Urothelium cell line (cell line): ENCODE results near the gene ZNF502.
"Not testable (repeated sequence)": the region's sequence is repeated elsewhere in the genome, so short reads cannot be mapped to it uniquely, and the experiment has no call there.

Experiments used
- DNase-seq: peaks from one replicate; pipeline ENCODE4 v3.0.0; 2011; ENCODE audit warnings: low spot score, mixed read lengths
- FAIRE-seq: peaks from 2 replicates; lab custom pipeline; 2011; peaks lifted over from hg19 to GRCh38; lab: Jason Lieb, UNC

The ZNF502 gene

DNA sequence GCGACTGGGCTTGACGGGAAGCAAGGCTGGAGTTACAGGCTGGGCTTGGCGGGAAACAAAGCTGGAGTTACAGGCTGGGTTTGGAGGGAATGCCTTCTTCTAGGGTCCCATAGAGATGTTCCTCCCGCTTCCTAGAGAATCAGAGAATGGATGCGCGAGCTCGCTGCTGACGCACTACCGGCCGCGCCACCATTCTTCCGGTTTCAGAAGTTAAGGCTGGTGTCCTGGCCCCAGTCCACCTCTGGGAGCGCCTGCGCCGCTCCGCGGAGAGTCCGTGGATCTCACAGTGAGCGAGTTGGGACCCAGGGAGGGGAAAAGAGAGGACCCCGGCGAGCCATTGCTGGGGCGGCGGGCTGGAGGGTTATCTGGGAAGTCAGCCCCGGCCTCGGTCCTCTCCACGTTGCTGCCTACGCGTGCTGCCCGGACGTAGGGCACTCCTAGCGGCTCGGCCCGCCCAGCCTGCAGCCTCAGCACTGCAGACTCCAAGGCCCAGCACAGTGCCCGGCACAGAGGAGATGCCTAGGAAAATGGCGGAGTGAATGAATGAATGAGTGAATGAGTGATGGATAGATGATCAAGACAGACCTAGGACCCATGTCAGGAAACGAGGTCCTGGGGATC is at the start of gene ZNF502:
Gene ZNF502, plus strand, starts transcription at position 206 of the 621 bp plus-strand sequence. CDS start 7,602 bp downstream, outside the sequence.
- peak; percentile 55 for FAIRE-seq
- peak; percentile 85 for DNase-seq

- FAIRE-seq (no peak), DNase-seq (no peak)
These were observed 47.3 kb upstream of the ZNF502 start for GRCh38 chr3:44665173-44665572.

- FAIRE-seq (no peak), DNase-seq (no peak)
These were observed 46.1 kb upstream of the ZNF502 start for GRCh38 chr3:44666346-44666745.

DNA sequence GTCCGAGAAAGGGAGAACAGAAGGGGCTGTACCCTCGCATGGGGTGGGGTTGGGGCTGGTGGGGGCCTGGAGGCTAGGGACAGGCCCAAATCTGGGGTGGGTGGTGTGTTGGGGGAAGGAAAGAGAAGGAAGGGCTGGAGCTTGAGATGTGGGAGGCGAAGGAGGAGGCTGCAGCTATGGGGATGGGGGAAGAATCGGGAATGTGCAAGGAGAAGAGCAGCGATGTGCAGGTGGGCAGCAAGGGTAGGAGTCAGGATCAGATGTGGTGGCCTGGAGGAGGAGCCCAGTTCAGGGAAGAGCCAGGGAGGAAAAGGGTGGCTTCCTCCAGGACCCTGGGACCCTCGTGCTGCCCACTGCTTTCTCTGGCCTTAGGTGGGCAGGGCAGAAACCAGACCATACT is 42.7 kb upstream of the ZNF502 start:
- FAIRE-seq (no peak), DNase-seq (no peak)

- FAIRE-seq, DNase-seq: not testable (repeated sequence)
These were observed 39.0 kb upstream of the ZNF502 start for GRCh38 chr3:44673466-44673865.

GRCh38 chr3:44674211-44674610 is 38.2 kb upstream of the ZNF502 start:
- FAIRE-seq (no peak), DNase-seq (no peak)

- no peak for FAIRE-seq
- no peak for DNase-seq
These were observed 33.9 kb upstream of the ZNF502 start for GRCh38 chr3:44678480-44679116.

GRCh38 chr3:44680921-44681455 is 31.5 kb upstream of the ZNF502 start:
- FAIRE-seq (no peak), DNase-seq (no peak)

DNA sequence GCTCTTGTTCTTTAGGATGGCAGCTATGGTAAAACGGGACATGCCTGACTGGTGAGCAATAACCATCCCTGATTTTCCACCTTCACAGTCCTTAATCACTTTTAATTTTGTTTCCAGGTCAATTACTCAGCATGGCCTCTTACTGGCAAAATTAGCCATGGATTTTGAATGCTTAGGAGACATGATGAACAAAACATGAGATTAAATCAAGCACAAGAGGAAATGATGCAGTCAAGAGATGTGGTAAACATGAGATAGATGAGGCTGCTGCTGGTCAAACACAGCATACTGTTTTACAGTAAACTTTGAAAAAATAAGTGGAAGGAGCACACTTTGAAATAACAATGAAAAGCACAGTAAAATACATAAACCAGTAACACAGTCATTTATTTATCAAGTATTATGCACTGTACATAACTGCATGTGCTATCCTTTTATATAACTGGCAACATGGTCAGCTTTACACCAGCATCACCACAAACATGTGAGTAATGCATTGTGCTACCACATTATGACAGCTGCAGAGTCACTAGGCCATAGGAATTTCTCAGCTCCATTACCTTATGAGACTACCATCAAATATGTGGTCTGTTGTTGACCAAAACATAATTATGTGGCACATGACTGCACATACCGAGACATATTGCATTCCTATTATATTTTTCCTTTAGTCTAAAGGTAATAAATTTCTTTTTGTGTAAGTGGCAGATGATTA is 30.1 kb upstream of the ZNF502 start:
- FAIRE-seq = no peak
- DNase-seq = no peak

- DNase-seq (peak; percentile 69), FAIRE-seq (no peak)
These were observed 27.2 kb upstream of the ZNF502 start for GRCh38 chr3:44685128-44685800.

- no peak for DNase-seq
- no peak for FAIRE-seq
These were observed 24.6 kb upstream of the ZNF502 start for GRCh38 chr3:44687898-44688297.

- no peak for DNase-seq
- no peak for FAIRE-seq
These were observed 9.0 kb downstream of the ZNF502 start for GRCh38 chr3:44721231-44722102.

GRCh38 chr3:44722103-44722401 is 9.6 kb downstream of the ZNF502 start:
- no peak for FAIRE-seq

DNA sequence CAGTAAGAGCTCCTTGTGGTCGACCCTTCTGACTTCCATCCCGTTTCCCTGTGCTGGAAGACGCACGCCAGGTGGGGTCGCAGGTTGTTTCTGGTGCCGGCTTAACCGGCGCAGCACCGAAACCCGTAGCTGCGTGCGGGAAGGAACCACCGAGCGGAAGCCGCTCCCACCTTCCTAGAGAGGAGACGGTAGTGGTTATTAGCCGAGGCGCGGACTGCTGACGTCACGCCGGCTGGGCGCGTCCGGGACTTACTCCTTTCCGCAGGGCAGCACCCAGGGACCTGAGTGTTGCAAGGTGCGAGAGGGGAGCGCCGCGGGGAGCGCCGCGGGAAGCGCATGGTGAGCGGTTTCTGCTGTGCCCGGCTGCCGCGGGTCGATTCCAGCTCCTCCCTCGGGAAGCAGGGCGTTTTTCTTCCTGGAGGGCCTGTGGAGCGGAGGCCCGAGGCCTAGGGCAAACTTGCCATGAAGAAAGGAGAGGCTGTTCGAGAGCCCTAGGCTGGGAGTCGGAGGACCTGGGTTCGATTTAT is 17.0 kb downstream of the ZNF502 start, which contains the start of gene ZNF501:
Gene ZNF501, plus strand, starts transcription at position 252 of the 527 bp plus-strand sequence. CDS start 4,787 bp downstream, outside the sequence.
- DNase-seq = peak; percentile 96
- FAIRE-seq = peak; percentile 55

More at GRCh38 chr3:44722103-44722401, 9.6 kb downstream of the ZNF502 start:
- DNase-seq = no peak

GRCh38 chr3:44734646-44735168 is 22.2 kb downstream of the ZNF502 start:
- DNase-seq (no peak), FAIRE-seq (no peak)

GRCh38 chr3:44761101-44761423 is 48.6 kb downstream of the ZNF502 start:
- no peak for DNase-seq

GRCh38 chr3:44761424-44762169 is 49.1 kb downstream of the ZNF502 start, which contains the start of the genes KIAA1143 and KIF15:
Gene KIAA1143, minus strand, starts transcription at chr3:44761619. Its CDS starts 17 bp downstream, at chr3:44761602.
Gene KIF15, plus strand, starts transcription at chr3:44761794. Its CDS starts 72 bp downstream, at chr3:44761866.
- FAIRE-seq (peak; percentile 85), DNase-seq (peak; percentile 96)

More at GRCh38 chr3:44761101-44761423, 48.6 kb downstream of the ZNF502 start:
- no peak for FAIRE-seq

- FAIRE-seq (no peak), DNase-seq (peak; percentile 10)
These were observed 49.8 kb downstream of the ZNF502 start for GRCh38 chr3:44762170-44762677.

DNA sequence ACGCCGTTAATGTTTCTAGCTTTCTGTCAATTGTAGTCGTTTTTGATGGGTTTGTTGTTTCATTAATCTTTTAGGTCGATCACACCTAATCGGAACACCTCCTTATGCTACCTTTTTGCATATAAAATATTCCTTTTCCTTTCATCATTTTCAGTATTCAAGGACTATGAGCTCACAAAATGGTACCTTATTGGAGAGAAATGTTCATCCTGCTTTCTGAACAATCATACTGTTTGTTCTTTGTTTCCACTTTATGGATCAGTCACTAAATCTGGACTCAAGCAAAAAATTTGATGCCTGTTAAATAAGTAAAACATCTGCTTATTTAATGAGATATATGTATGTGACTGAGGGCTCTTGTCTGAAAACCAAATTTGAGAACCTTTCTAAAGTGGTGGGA is 50.2 kb downstream of the ZNF502 start:
- DNase-seq (no peak), FAIRE-seq (no peak)
